PC-3 (cell line): ENCODE data around the gene NKX2-3.

ENCODE experiments used
- EZH2 ChIP-seq: fragments of 300-600 bp; sonication (generic); IDR thresholded peaks from one replicate; pipeline ENCODE4 v1.6.1; 2017; ENCODE audit warnings: antibody characterized with exemption, mild to moderate bottlenecking, low read length; ENCODE audit not compliant: unreplicated experiment
- EZH2phosphoT487 ChIP-seq: fragments of 300-600 bp; sonication (generic); IDR thresholded peaks from 2 replicates; pipeline ENCODE4 v1.6.1; 2018; ENCODE audit warnings: mild to moderate bottlenecking, antibody characterized with exemption, low read length, borderline replicate concordance
- TF ChIP-seq, protein P1 (sequence below): fragments of 300-600 bp; sonication (generic); conservative IDR thresholded peaks from 2 replicates; pipeline ENCODE4 v1.5.1; 2017; ENCODE audit warnings: antibody characterized with exemption, low read depth, mild to moderate bottlenecking, low read length

DNA sequence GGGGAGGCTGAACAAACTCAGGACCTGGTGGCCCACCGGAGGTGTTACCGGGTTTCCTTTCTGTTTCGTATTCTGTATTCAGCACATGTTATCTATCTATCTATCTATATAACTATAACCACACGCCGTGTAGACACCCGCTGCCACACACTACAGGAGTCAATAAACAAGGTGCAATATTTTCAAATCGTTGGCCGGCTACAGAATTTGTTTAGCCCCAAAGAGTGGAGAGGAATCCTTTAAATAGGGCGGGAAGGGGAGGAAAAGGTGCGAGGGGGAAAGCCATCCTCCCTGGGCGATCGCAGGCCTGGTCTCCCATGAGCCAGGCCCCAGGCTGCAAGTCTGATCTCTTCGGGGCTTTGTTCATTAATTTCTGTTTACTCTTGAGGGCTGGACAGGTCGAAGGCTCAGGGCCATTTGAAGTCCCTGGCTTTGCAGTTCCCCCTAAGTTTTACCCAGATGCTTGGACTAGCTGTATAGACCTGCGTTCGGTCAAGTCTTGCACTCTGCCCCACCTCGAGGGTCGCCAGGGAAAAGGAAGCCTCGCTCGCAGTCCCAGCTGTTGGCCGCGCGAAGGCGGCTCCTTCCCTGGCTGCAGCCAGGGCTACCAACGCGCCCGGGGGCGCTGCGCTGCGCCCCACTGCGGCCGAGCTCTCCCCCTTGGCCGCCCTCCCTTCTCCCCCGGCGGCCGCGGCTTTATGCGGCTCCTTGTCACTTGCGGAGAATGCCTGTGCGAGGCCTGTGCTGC, 3.8 kb downstream of the NKX2-3 start:
- TF ChIP-seq, protein P1, sequence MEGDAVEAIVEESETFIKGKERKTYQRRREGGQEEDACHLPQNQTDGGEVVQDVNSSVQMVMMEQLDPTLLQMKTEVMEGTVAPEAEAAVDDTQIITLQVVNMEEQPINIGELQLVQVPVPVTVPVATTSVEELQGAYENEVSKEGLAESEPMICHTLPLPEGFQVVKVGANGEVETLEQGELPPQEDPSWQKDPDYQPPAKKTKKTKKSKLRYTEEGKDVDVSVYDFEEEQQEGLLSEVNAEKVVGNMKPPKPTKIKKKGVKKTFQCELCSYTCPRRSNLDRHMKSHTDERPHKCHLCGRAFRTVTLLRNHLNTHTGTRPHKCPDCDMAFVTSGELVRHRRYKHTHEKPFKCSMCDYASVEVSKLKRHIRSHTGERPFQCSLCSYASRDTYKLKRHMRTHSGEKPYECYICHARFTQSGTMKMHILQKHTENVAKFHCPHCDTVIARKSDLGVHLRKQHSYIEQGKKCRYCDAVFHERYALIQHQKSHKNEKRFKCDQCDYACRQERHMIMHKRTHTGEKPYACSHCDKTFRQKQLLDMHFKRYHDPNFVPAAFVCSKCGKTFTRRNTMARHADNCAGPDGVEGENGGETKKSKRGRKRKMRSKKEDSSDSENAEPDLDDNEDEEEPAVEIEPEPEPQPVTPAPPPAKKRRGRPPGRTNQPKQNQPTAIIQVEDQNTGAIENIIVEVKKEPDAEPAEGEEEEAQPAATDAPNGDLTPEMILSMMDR, result no peak
- TF ChIP-seq EZH2 (no peak), EZH2phosphoT487 (no peak)
